Stimulated activated CD8-positive, alpha-beta memory T cell treated with anti-CD3 and anti-CD28 coated beads, Interleukin-4, amount 100 ng/mL, for 24 hours (primary cell): ENCODE data around the gene KRT3.
"Not testable (repeated sequence)": the region's sequence is repeated elsewhere in the genome, so short reads cannot be mapped to it uniquely, and the experiment has no call there.

Source experiments
- DNase-seq: peaks from one replicate; pipeline ENCODE4 v3.0.0-alpha.2; 2020; ENCODE audit warnings: low read depth

KRT3 gene

DNA sequence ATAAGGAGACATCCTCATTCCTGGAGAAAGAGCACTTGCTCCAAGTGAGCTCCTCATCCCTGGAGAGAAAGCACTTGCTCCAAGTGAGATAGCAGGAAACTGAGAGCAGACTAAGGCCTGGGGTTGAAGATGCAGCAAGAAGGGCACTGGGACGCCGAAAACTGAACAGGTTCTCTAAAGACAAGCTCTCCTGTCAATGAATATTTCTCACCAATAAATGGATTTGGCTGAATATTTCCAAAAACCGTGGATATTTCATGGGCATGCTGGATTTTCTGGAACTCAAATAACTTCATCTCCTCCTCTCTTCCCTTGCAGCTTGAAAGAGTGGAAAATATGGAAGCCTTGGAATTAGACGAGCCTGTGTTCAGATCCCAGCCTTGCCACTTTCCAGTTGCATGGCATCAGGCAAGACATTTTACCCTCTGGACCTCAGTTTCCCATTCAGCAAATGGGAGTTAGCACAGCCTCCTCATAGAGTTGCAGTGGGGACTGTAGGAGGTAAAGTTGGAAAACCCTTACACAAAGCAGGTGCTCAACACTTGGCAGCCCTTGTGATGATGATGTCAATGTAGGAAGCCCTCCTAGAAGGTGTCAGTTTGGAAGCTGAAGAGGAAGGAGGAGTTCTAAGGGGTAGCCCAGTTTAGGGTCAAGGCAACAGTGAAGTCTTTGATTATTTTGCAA, 14.4 kb downstream of the KRT3 start:
- DNase-seq, result no peak

DNA sequence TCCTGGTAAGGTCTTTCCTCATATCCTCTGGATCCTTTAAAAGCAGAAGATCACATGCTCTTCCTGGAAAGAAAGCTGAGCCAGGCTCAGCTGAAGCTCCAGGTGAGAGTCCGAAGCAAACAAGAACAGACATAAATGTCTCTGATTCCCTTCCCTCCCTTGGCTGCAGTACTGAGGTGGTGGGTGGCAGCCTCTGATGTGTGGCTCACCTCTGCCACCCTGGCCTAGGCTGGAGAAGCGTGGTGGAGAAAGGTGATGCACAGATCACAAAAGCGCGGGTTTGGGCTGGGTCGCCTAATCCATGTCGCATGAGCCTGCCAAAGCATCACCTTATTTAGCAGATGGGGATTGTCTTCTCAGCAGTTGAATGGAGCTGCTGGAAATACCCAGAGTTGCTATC, 16.0 kb downstream of the KRT3 start:
- no peak for DNase-seq

DNA sequence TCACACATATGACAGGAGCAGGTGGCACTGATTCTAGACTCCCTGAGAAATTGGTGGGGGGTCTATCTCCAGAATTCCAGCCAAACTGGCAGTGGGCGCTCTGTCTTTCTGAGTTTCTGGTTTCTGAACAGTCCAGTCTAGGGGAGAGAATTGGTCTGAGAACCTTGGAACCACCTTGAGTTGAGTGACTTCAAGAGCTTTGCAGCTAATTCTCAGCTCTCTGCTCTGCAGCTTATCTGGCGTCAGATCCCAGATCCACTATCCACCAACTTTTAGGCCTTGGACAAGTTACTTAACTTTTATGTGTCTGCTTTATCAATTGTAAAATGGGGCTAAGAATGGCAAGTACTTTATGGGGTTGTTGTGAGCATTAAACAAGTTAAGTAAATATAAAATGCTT, 17.1 kb downstream of the KRT3 start:
- no peak for DNase-seq

DNA sequence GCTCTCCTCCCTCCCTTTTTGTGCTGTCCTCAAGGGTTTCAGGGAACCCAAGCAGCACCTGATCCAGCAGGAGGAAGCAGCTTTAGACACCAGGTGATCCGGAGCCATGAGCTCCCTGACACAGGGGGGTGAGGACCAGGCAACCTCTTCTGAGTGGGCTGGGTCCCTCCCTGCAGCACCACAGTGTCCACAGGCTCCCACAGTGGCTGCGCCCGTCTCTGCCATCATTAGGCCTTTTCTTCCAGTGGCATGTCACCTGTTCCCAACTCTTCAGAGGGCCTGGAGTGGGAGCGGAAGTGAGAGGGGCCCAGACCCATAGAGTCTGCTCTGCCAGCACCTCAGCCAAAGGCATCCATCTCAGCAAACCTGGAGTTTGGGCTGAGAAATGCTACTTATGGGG, 18.4 kb downstream of the KRT3 start:
- DNase-seq, result no peak

DNA sequence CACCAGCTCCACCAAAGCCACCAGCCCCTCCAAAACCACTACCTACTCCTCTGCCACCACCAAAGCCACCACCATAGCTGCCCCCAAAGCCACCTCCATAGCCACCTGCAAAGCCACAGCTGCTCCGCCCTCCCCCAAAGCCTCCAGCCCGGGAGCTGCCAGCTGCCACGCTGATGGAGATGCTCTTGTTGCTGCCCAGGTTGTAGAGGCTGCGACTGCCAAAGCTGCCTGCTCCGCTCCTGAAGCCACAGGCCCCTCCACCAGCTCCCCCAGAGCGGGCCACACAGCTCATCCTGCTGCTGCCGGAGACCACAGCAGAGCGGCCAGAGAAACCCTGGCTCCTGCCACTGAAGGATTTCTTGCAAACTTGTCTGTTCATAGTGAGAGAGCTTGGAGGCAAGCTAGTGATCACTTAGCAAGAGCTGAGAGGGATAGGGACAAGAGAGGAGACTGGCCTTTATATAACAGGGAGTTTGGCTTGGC, 19.0 kb downstream of the KRT3 start, which contains the start of gene KRT76:
Gene KRT76 (minus strand): TSS at position 433 of the 483 bp plus-strand sequence. CDS start 54 bp downstream, at position 379.
- no peak for DNase-seq

DNA sequence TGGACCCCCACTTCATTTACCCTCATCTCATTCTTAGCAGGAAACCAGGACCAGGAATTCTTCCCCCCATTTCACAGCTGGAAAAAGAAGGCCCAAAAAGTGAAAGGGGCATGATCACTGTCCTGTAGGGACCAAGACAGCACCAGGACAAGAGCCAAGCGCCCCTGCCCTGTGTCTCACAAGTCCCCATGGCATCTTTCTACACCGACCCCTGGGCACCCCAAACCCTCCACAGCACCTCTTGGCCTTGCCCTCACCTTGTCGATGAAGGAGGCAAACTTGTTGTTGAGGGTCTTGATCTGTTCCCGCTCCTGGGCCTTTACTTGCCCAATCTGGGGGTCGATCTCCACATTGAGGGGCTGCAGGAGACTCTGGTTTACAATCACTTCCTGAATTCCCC, 19.5 kb downstream of the KRT3 start:
- DNase-seq, result no peak

DNA sequence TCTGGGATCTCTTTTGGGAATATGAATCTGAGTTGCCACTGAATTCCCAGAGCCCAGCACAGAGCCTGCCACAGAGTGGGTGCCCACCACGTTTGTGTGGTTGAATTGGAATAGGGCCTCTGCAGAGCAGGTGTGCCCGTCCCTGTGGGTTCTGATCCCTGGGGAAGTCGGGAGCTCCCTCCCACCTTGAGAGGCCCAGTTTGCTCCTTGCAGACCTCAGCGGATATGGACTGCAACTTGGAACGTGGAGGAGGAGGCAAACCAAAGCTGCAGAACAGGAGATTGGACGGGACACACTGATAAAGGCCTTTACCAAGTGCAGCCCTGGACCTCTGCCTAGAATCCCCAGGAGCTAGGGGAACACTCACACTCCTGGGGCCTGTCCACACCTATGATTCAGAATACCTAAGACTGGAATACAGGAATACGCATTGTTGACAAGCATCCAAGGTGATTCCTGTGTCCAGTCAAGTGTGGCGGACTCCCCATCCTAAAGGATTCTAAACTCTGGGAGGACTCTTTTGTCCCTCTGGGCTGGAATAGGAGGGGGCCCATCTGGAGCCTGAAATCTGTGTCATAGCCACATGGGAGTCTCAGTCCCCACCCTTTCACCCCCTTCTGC, 21.2 kb downstream of the KRT3 start:
- DNase-seq, result no peak

DNA sequence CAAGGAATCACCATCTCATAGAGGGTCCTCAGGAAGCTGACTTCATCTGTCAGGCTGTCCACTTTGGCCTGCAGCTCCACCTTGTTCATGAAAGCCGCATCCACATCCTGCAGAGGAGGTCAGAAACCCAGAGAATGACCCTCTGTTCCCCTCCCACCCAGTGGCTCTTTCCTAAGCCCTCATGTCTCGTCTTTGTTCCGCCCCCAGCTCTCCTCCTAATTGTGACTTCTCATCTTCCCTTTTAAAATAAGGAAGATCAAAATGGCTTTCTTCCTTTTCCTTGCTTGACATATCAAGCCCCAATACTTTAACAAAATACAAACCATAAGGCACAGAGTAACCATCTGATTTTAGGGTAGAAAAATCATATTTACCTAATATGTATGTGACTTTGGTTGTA, 23.1 kb downstream of the KRT3 start:
- DNase-seq, result no peak

DNA sequence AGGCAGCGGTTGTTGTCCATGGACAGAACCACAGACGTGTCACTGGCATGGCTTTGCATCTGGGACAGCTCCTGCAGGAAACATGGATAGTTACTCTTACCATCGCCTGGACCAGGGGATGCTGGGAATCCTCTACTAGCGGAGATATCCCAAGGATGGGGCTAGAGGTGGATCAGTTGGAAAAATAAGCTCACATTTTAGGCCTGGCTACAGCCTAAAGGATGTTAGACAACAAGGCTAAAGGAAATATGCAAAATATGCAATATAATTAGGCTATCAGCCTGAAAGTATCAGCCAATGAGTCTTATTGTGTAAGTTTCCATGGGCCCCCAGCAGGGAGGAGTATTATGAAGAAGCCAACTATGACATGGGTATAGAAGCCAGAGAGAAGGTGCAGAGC, 23.7 kb downstream of the KRT3 start:
- DNase-seq, result no peak

DNA sequence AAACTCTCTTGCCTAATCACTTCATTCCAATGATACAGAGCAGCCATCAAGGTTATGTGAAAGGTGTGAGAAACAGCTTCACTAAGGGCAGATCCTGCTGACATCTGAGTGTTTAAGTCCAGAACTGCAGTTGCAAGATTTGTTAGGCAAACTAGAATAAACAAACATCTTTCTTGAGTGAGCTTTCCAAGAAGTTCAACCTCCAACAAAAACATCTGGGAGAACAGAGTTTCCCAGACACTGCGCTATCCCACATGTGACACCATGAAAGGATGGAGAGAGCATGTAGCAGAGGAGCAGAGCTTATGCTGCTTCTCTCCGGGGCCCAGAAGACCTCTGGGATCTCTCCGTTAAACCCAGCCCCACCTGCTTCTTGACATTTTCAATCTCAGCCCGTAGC, 24.4 kb downstream of the KRT3 start:
- DNase-seq, result no peak

DNA sequence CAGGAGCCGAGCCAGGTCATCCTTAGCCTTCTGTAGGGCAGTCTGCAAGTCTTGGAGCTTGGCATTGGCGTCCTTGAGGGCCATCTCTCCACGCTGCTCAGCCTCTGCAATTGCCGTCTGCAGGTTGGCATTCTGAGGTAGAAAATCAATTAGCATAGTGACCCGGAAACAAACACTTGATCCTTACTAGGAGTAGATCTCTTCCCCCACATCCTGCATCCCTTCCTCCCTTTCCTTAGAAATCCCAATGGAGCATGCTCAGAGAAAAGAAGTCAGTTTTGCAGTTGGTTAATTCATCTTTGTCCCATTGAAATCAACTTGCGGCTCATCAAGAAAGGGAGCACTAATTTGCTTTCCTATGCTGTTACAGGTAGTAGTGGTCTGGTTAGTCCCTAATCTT, 24.8 kb downstream of the KRT3 start:
- no peak for DNase-seq

DNA sequence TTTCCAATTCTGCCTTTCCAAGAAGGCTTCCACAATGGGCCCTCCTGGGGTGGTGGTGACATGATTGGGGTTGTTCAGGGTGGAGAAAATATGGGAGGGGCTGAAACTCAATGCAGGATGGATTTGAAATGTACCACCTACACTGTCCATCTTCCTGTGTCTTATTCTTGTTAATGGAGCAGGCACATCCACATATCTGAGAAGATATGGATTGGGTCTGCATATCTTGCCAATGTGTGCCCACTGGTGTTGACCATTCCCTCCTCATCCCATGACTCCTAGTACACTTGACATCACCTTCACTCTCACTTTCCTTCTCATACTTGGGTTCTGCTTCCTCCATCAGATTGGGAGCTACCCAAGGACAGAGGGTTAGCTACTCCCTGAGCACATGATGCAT, 26.0 kb downstream of the KRT3 start:
- DNase-seq, result no peak

DNA sequence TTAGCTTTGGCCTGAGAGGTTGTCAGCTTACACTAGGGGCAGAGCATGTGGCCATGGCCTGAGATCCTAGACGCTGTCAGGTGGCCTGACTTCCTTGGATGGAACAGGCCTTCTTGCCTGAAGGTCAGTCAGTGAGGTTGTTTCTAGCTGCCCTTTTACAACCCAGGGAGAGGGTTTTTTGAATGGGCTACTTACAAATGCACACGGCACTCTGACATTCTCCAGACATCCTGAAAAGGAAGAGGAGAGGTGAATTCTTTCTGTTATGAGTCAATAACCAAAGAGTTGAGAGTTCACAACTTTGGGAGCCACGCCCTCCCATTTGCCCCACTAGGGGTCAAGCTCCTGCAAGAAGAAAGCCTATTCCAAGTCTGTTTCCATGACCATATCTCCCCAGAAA, 26.6 kb downstream of the KRT3 start:
- DNase-seq, result no peak

DNA sequence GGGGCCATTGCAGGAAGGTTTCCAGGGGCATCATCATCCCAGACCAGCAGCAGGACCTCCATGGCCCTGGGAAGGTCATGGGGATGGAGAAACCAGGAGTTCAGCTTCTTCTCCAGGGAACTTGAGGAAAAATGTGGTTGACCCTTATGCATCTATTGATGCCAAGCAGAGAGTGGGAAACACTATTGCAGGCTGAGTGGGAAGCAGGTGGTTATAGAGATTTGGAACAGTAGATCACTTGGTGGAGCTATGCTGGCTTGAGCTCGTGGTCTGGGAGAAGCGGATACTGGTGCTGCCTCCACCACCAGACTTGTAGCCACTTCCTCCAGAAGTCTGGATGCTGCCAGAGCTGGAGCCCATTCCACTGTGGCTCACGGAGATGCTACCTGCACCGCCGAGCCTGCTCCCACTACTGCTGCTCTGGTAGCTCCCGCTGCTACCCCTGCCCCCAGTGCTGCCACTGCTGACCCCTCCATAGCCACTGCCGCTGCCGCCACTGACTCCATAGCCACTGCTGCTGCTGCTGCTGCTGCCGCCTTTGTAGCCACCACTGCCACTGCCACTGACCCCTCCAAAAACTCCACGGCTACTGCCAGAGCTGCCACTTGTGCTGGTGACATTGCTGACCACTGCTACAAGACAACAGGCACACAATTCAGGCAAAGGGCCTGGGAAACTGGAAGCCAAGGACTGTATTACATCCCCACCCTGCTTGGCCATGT, 27.3 kb downstream of the KRT3 start:
- DNase-seq, result no peak

DNA sequence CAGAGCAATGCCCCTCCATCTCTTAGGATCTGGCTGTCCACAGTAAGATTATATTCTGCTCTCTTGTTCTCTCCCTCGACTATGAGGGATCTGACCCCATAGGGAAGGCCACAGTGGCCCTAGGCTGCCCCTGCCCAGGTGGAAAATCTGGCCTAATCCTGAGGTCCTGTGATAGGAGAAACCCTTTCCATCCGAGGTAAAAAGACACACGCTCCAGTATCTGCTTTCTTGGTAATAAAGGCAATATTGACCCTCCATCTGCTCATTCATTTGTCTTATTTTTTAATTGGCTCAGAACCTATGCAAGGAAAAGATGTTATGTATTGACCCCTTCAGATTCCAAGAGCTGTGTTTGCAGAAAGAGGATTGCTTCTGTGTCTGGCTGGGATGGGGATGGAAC, 28.5 kb downstream of the KRT3 start:
- no peak for DNase-seq

DNA sequence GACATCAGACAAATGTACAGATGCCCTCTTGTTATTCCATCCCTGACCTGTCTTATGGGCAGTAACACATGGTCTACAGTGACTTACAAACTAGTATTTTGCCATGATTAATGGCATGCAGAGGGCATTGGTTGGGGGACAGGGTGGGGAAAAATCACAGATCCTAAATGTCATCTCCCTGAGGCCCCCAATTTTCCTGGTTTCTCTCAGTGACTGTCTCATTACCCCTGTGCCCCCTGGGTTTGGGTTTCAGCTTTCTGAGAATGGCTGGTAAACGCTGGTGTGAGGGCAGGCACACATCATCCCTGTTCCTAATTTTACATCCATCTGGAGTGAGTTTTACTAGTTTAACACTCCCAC, 28.9 kb downstream of the KRT3 start:
- DNase-seq, result no peak

DNA sequence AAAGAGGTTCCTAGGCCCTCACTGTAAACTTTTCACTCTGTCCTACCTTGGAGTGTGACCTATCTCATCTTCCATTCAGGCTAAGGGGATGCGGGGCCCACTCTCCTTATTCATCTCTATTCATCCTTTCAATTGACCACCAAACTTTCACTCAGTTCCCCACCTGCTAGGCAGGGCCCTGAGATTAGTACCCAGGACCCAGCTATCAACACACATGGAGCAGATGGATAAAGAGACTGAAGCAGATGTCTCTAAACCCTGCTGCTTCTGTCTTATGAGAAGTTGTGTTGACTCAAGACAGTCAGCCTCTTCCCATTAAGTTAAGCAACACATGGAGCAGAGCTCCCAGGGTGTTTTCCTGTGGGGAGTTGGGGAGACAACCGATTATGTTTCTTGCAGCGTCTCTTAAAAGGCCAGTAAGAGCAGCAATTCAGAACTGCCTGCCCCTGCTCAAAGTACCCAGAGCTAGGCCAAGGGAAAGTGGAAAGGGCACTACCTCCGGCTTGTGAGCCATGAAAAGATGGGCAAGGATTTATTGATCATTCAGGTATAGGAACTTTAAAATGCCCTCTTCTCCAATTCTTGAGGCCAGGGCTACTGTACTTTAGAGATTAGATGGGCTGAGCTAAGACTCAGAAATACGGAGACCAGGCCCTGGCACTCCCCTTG, 29.4 kb downstream of the KRT3 start:
- no peak for DNase-seq

DNA sequence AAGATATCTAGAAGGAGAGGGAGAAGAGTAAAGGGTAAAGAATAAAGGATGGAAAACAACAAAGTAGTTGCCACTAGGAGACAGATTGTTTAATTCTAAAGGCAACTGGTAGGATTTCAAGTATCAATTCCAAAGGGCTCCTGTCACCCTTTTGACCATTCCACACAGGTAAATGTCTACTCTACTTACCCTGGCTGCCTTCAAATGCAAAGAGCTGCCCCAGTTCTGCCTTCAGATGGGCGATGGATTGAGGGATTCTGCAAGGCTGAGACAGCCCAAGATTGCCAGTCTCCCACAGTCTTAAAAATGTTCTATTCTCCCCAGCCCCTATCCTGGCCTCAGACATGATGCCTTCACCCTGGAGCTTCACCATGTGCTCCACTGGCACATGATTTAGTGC, 30.2 kb downstream of the KRT3 start:
- no peak for DNase-seq

DNA sequence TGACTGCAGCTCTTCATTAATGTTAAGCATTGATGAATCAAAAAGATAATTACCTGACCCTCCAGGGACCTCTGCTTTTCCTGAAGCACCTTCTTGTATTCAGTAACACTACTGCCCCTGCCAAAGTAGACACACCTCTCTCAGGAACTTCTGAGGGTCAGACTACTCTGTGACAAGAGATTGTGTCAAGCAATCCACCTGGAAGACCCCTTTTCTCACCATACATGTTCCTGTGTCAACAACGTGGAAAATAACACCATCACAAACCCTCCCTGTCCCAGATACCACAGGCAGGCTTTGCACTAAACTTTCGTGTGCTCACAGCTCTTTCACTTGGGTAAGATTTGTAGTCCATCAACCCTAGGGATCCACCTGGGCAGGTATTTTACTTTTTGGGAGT, 31.9 kb downstream of the KRT3 start:
- DNase-seq, result no peak

DNA sequence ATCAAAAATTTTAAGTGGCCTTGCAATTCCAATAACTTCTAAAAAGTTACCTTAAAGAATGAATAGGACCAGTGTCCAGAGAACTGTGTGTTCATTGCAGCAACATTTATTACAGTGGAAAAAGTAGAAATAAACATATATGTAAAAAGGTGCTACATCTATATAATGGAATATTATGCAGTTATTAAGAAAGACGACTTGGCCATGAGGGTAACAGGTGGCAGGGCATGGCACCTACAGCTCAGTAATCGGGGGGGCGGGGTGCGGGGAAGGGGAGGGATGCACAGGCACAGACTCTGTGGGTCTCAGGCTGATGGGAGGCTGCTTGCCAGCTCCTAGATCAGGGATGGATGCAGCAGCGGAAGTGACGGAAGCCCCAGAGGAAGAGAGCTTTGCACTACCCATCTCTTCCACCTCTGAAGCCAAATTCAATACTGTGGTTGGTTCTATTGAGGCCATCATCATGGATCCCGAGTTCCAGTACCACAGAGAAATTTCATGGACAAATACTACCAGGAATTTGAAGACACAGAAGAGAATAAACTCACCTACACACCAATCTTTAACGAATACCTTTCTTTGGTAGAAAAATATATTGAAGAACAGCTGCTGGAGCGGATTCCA, 32.8 kb downstream of the KRT3 start:
- DNase-seq, result no peak

DNA sequence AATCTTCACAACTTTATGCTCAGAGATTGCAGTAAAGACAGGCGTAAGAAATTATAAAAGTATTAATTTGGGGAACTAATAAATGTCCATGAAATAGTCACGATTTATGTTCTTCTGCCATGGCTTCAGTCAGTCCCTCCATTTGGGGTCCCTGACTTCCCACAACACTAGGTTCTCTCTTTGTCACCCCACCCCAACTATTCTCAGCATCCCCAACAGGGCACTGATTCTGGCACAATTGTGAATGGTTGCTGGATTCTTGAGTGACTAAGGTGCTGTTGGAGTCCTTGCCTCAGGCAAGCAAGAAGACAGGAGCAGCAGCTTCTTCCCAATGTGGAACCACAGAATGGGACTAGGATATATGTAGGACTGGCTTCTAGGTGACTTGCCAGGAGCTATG, 34.1 kb downstream of the KRT3 start:
- no peak for DNase-seq

DNA sequence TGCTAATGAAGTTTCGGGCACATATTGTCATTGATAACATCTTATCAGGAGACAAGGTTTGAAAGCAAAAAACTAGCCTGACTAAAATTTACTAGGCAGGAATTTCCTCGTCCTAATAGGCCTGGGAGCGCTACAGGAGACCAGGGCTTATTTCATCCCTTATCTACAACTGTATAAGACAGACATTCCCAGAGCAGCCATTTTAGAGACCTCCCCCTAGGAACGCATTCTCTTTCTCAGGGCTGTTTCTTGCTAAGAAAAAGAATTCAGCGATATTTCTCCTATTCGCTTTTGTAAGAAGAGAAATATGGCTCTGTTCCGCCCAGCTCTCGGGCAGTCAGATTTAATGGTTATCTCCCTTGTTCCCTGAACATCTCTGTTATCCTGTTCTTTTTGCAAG, 34.7 kb downstream of the KRT3 start:
- not testable (repeated sequence) for DNase-seq
